GM23338 (cell line): ENCODE measurements around the gene MYO1D.

Experiments
- CREB1 ChIP-seq: fragments of 250-450 bp; sonication (Bioruptor Pico); IDR thresholded peaks from 2 replicates; pipeline ENCODE4 v1.5.0; 2020; ENCODE audit warnings: low read depth, mild to moderate bottlenecking, moderate library complexity
- CTCF ChIP-seq, 2 experiments: fragments of 200-600 bp in 1 of 2; sonication (generic) in 1 of 2; conservative IDR thresholded peaks; 2 replicates each; pipeline versions ENCODE4 v1.5.1 to v1.6.1; 2016 to 2017; ENCODE audit warnings: antibody characterized with exemption in 2 of 2, low read depth in 2 of 2, mild to moderate bottlenecking in 2 of 2, moderate library complexity in 1 of 2
- ETS1 ChIP-seq: IDR thresholded peaks from 2 replicates; pipeline ENCODE4 v1.6.1; 2016; ENCODE audit warnings: antibody characterized with exemption
- EZH2 ChIP-seq: fragments of 200-600 bp; sonication (generic); IDR thresholded peaks from one replicate; pipeline ENCODE4 v1.8.0; 2017; ENCODE audit warnings: antibody characterized with exemption, mild to moderate bottlenecking, low read depth; ENCODE audit not compliant: unreplicated experiment
- EZH2phosphoT487 ChIP-seq: fragments of 200-600 bp; sonication (generic); IDR thresholded peaks from one replicate; pipeline ENCODE4 v1.8.1; 2018; ENCODE audit warnings: antibody characterized with exemption; ENCODE audit not compliant: unreplicated experiment
- JUNB ChIP-seq: IDR thresholded peaks from one replicate; pipeline ENCODE4 v1.6.1; 2016; ENCODE audit warnings: antibody characterized with exemption; ENCODE audit not compliant: unreplicated experiment
- NANOG ChIP-seq: IDR thresholded peaks from 2 replicates; pipeline ENCODE4 v1.6.1; 2016; ENCODE audit warnings: antibody characterized with exemption, borderline replicate concordance
- POLR2AphosphoS5 ChIP-seq: IDR thresholded peaks from 2 replicates; pipeline ENCODE4 v1.6.1; 2016; ENCODE audit warnings: antibody characterized with exemption, low read depth
- REST ChIP-seq: IDR thresholded peaks from one replicate; pipeline ENCODE4 v1.6.1; 2018; ENCODE audit warnings: antibody characterized with exemption; ENCODE audit not compliant: unreplicated experiment
- STAT1 ChIP-seq: IDR thresholded peaks from one replicate; pipeline ENCODE4 v1.6.1; 2016; ENCODE audit warnings: antibody characterized with exemption; ENCODE audit not compliant: unreplicated experiment
- ZNF114 ChIP-seq: fragments of 250-450 bp; sonication (Bioruptor Pico); IDR thresholded peaks from 2 replicates; pipeline ENCODE4 v1.5.0; 2020; ENCODE audit warnings: mild to moderate bottlenecking, moderate library complexity
- ZNF331 ChIP-seq: fragments of 250-450 bp; sonication (Bioruptor Pico); IDR thresholded peaks from 2 replicates; pipeline ENCODE4 v1.5.0; 2020; ENCODE audit warnings: low read depth, mild to moderate bottlenecking, moderate library complexity
- ZNF462 ChIP-seq: fragments of 250-450 bp; sonication (Bioruptor Pico); IDR thresholded peaks from 2 replicates; pipeline ENCODE4 v1.5.0; 2020; ENCODE audit warnings: mild to moderate bottlenecking, moderate library complexity

GRCh38 chr17:32847977-32848376 lies 28.9 kb downstream of the MYO1D start:
- TF ChIP-seq CREB1 (no peak), EZH2phosphoT487 (no peak), CTCF (conservative IDR thresholded peaks at IDR 0.05; ENCODE audit: low read depth in 2 of 2) (no peak), POLR2AphosphoS5 (no peak), REST (no peak), STAT1 (no peak), EZH2 (no peak), ZNF462 (CRISPR knock-in tag) (no peak), ETS1 (no peak), ZNF114 (CRISPR knock-in tag) (no peak), JUNB (no peak), ZNF331 (no peak), NANOG (no peak)
